ENCODE measurements around the gene PTH1R.
A peak's percentile ranks its signal among the peaks of the same experiment; 100 is the strongest.

The PTH1R gene

GRCh38 chr3:46865031-46865507, 12.5 kb upstream of the PTH1R start:
- DNase-seq: peak; percentile 44

GRCh38 chr3:46865546-46865945, 12.0 kb upstream of the PTH1R start:
- DNase-seq: no peak

GRCh38 chr3:46866032-46866595, 11.4 kb upstream of the PTH1R start:
- DNase-seq: no peak

- DNase-seq: peak; percentile 83
These were observed 10.6 kb upstream of the PTH1R start for GRCh38 chr3:46866720-46867549.

GRCh38 chr3:46867550-46867898, 10.0 kb upstream of the PTH1R start:
- DNase-seq: no peak

- no peak for DNase-seq
These were observed 9.2 kb upstream of the PTH1R start for GRCh38 chr3:46868287-46868686.

- DNase-seq: no peak
These were observed 8.6 kb upstream of the PTH1R start for GRCh38 chr3:46868948-46869347.

GRCh38 chr3:46869440-46869839, 8.1 kb upstream of the PTH1R start:
- DNase-seq: no peak

GRCh38 chr3:46870651-46871050, 6.9 kb upstream of the PTH1R start:
- DNase-seq: no peak

- DNase-seq: no peak
These were observed 6.3 kb upstream of the PTH1R start for GRCh38 chr3:46871222-46871621.

GRCh38 chr3:46873521-46873920, 4.0 kb upstream of the PTH1R start:
- DNase-seq: no peak

GRCh38 chr3:46874430-46874829, 3.1 kb upstream of the PTH1R start:
- no peak for DNase-seq

- no peak for DNase-seq
These were observed 2.0 kb upstream of the PTH1R start for GRCh38 chr3:46875560-46875959.

- no peak for DNase-seq
These were observed 914 bp upstream of the PTH1R start for GRCh38 chr3:46876313-46877300.

GRCh38 chr3:46878781-46879436, 1.4 kb downstream of the PTH1R start:
- DNase-seq: no peak

- DNase-seq: no peak
These were observed 3.5 kb downstream of the PTH1R start for GRCh38 chr3:46880884-46881595.

GRCh38 chr3:46881596-46882376, 4.3 kb downstream of the PTH1R start:
- DNase-seq: no peak

GRCh38 chr3:46882377-46883053, 5.0 kb downstream of the PTH1R start:
- peak; percentile 25 for DNase-seq

GRCh38 chr3:46883054-46883829, 5.7 kb downstream of the PTH1R start:
- DNase-seq: no peak

GRCh38 chr3:46883830-46884185, 6.3 kb downstream of the PTH1R start:
- no peak for DNase-seq
